GM12891 (cell line): ENCODE data around the gene ARHGEF9.

Source experiments
- PAX5 ChIP-seq: IDR thresholded peaks from 2 replicates; pipeline ENCODE4 v1.6.1; 2011; ENCODE audit warnings: low read length, moderate library complexity, mild to moderate bottlenecking; ENCODE audit not compliant: insufficient read depth, severe bottlenecking
- POLR2A ChIP-seq: IDR thresholded peaks from 2 replicates; pipeline ENCODE4 v1.6.1; 2011; ENCODE audit warnings: low read depth, low read length, control low read depth

DNA sequence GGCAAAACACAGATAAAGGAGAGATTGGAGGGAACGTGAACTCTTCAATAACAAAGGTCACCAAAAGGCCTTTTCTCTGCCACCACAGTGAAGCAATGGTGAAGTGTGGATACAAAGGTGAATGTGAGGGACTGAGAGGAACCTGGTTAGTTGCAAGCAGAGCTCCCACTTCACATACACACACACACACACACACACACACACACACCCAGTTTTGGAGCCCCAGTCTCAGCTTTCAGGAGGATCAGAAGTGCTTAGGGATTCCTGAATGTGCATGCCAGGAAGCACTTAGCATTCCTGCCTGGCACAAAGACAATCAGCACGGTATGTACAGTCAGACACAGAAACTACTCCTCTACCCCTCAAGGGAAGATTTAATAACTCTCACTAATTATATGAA is 71.5 kb downstream of the ARHGEF9 start:
- TF ChIP-seq PAX5: no peak
- TF ChIP-seq POLR2A: no peak
